DOHH2 (cell line): Measurements from ENCODE around the gene INPP5B.

Source experiments
- H3F3A ChIP-seq: fragments of 200-600 bp; sonication (generic), shearing (Covaris generic); 2 replicates; pipeline ENCODE4 v1.6.0; 2016; ENCODE audit warnings: antibody characterized with exemption, mild to moderate bottlenecking; ENCODE audit not compliant: control insufficient read depth, insufficient read depth
- H3K27ac ChIP-seq: fragments of 200-600 bp; sonication (generic); 2 replicates; pipeline ENCODE4 v1.5.1; 2014; ENCODE audit warnings: low read depth, mild to moderate bottlenecking, low read length, moderate library complexity
- H3K27me3 ChIP-seq: fragments of 200-600 bp; sonication (generic); 2 replicates; pipeline ENCODE4 v1.6.1; 2014; ENCODE audit warnings: mild to moderate bottlenecking, low read length, mixed read lengths; ENCODE audit not compliant: control insufficient read depth
- H3K36me3 ChIP-seq: fragments of 200-600 bp; sonication (generic); 2 replicates; pipeline ENCODE4 v1.6.1; 2014; ENCODE audit warnings: mild to moderate bottlenecking, low read length, moderate library complexity, mixed read lengths; ENCODE audit not compliant: control insufficient read depth
- H3K4me1 ChIP-seq: fragments of 200-600 bp; sonication (generic); 2 replicates; pipeline ENCODE4 v1.6.1; 2014; ENCODE audit warnings: mild to moderate bottlenecking, low read length, mixed read lengths; ENCODE audit not compliant: control insufficient read depth
- H3K4me2 ChIP-seq: fragments of 200-600 bp; sonication (generic); 2 replicates; pipeline ENCODE4 v1.6.0; 2014; ENCODE audit warnings: mild to moderate bottlenecking, low read length, moderate library complexity
- H3K4me3 ChIP-seq: fragments of 200-600 bp; sonication (generic); 2 replicates; pipeline ENCODE4 v1.5.1; 2014; ENCODE audit warnings: mild to moderate bottlenecking, low read length, mixed read lengths
- H3K79me2 ChIP-seq: fragments of 200-600 bp; sonication (generic); 2 replicates; pipeline ENCODE4 v1.6.1; 2014; ENCODE audit warnings: mild to moderate bottlenecking, low read length, mixed read lengths; ENCODE audit not compliant: control insufficient read depth
- H3K9me2 ChIP-seq: fragments of 200-600 bp; sonication (generic); replicated peaks from 2 replicates; pipeline ENCODE4 v1.6.1; 2014; ENCODE audit warnings: mild to moderate bottlenecking, low read length, mixed read lengths; ENCODE audit not compliant: control insufficient read depth
- H3K9me3 ChIP-seq: fragments of 200-600 bp; sonication (generic); 2 replicates; pipeline ENCODE4 v1.6.1; 2014; ENCODE audit warnings: antibody characterized with exemption, low read length, mixed read lengths; ENCODE audit not compliant: control insufficient read depth, insufficient read depth
- H4K20me1 ChIP-seq: fragments of 200-600 bp; sonication (generic); 2 replicates; pipeline ENCODE4 v1.6.0; 2014; ENCODE audit warnings: low read depth, mild to moderate bottlenecking, antibody characterized with exemption, low read length, moderate library complexity; ENCODE audit not compliant: control insufficient read depth, insufficient read depth
- EZH2phosphoT487 ChIP-seq: fragments of 200-600 bp; sonication (generic); IDR thresholded peaks from 2 replicates; pipeline ENCODE4 v1.6.1; 2017; ENCODE audit warnings: borderline replicate concordance, mild to moderate bottlenecking, antibody characterized with exemption, low read length, moderate library complexity, mixed read lengths
- TF ChIP-seq, protein P1 (sequence below): fragments of 200-600 bp; sonication (generic); IDR thresholded peaks from one replicate; pipeline ENCODE4 v1.5.1; 2014; ENCODE audit warnings: antibody characterized with exemption, mild to moderate bottlenecking, low read depth, low read length; ENCODE audit not compliant: poor library complexity, severe bottlenecking

The INPP5B gene

DNA sequence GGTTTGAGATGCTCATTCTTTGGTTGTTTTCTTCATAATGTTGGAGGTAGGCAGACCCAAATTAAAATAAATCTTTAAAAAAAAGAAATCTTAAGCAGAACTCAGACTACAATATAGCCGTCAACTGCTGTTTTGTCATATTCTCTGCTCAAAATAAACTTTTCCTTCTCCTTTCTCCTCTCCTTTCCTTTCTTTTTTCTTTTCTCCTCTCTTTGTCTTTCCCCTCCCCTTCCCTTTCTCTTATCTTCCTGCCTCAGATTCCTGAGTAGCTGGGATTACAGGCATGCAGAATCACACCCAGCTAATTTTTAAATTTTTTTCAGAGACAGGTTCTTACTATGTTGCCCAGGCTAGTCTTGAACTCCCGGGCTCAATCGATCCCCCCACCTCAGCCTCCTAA lies 62.7 kb downstream of the INPP5B start:
- Histone ChIP-seq H3F3A (no peaks in the 10 kb centered on the region), H3K9me2 (no peaks in the 10 kb centered on the region), H3K36me3 (peaks cover 84% of the 10 kb centered on the region), H4K20me1 (no peaks in the 10 kb centered on the region), H3K4me2 (no peak overlapping the region), H3K4me3 (no peak overlapping the region), H3K27ac (no peak overlapping the region), H3K79me2 (no peaks in the 10 kb centered on the region), H3K9me3 (no peaks in the 10 kb centered on the region), H3K27me3 (no peaks in the 10 kb centered on the region), H3K4me1 (no peaks in the 10 kb centered on the region)
- no peak for TF ChIP-seq EZH2phosphoT487
- TF ChIP-seq, protein P1, sequence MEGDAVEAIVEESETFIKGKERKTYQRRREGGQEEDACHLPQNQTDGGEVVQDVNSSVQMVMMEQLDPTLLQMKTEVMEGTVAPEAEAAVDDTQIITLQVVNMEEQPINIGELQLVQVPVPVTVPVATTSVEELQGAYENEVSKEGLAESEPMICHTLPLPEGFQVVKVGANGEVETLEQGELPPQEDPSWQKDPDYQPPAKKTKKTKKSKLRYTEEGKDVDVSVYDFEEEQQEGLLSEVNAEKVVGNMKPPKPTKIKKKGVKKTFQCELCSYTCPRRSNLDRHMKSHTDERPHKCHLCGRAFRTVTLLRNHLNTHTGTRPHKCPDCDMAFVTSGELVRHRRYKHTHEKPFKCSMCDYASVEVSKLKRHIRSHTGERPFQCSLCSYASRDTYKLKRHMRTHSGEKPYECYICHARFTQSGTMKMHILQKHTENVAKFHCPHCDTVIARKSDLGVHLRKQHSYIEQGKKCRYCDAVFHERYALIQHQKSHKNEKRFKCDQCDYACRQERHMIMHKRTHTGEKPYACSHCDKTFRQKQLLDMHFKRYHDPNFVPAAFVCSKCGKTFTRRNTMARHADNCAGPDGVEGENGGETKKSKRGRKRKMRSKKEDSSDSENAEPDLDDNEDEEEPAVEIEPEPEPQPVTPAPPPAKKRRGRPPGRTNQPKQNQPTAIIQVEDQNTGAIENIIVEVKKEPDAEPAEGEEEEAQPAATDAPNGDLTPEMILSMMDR: no peak

- no peak overlapping the region for H3K4me2 ChIP-seq
- H3K9me2 ChIP-seq: no peaks in the 10 kb centered on the region
- H3F3A ChIP-seq: no peaks in the 10 kb centered on the region
- peaks cover 79% of the 10 kb centered on the region for H3K36me3 ChIP-seq
- no peak overlapping the region for H3K27ac ChIP-seq
- TF ChIP-seq, protein P1: no peak
- TF ChIP-seq EZH2phosphoT487: no peak
- H3K79me2 ChIP-seq: no peaks in the 10 kb centered on the region
- H4K20me1 ChIP-seq: no peaks in the 10 kb centered on the region
- no peaks in the 10 kb centered on the region for H3K4me1 ChIP-seq
- H3K9me3 ChIP-seq: no peaks in the 10 kb centered on the region
- H3K27me3 ChIP-seq: no peaks in the 10 kb centered on the region
- no peak overlapping the region for H3K4me3 ChIP-seq
Observed at GRCh38 chr1:37883671-37884070, 63.2 kb downstream of the INPP5B start.

- TF ChIP-seq, protein P1: no peak
- TF ChIP-seq EZH2phosphoT487: no peak
- no peaks in the 10 kb centered on the region for H3F3A ChIP-seq
- H3K4me3 ChIP-seq: no peak overlapping the region
- H3K79me2 ChIP-seq: no peaks in the 10 kb centered on the region
- H4K20me1 ChIP-seq: no peaks in the 10 kb centered on the region
- H3K9me3 ChIP-seq: no peaks in the 10 kb centered on the region
- H3K9me2 ChIP-seq: no peaks in the 10 kb centered on the region
- no peaks in the 10 kb centered on the region for H3K4me1 ChIP-seq
- peaks cover 70% of the 10 kb centered on the region for H3K36me3 ChIP-seq
- H3K4me2 ChIP-seq: no peak overlapping the region
- H3K27me3 ChIP-seq: no peaks in the 10 kb centered on the region
- H3K27ac ChIP-seq: no peak overlapping the region
Observed at GRCh38 chr1:37879865-37880264, 67.0 kb downstream of the INPP5B start.

DNA sequence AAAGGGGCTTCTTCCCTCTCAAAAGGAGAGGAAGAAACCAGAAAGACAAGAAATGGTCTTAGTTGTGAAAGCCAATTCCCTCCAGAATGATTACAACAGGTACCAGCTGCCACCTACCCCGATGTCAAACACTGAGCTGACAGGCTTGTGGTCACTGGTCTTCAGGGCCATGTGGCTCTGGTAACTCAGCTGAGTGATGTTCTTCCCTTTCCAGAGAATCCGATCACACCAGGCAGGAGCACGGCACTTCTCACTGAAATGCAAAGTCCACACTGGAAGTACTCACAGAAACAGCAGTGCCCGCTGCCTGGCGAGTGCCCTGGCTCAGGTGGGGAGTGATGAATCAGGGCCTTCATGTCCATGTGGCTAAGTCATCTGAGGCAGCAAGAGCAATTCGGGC lies 68.8 kb downstream of the INPP5B start:
- no peaks in the 10 kb centered on the region for H4K20me1 ChIP-seq
- H3K9me2 ChIP-seq: no peaks in the 10 kb centered on the region
- no peak overlapping the region for H3K4me2 ChIP-seq
- H3K4me3 ChIP-seq: no peak overlapping the region
- H3K27me3 ChIP-seq: no peaks in the 10 kb centered on the region
- no peak for TF ChIP-seq EZH2phosphoT487
- TF ChIP-seq, protein P1: no peak
- no peaks in the 10 kb centered on the region for H3K79me2 ChIP-seq
- no peak overlapping the region for H3K27ac ChIP-seq
- no peaks in the 10 kb centered on the region for H3F3A ChIP-seq
- H3K4me1 ChIP-seq: no peaks in the 10 kb centered on the region
- H3K36me3 ChIP-seq: peaks cover 75% of the 10 kb centered on the region
- no peaks in the 10 kb centered on the region for H3K9me3 ChIP-seq
